Lung (tissue), 12 donors: ENCODE data around the gene ENO2. TPM values are rescaled to one million over a fixed set of nuclear protein-coding genes. Genes with fewer than 3 reads are reported as not detected.
A peak's percentile ranks its signal among the peaks of the same experiment; 100 is the strongest.

Experiments used
- ATAC-seq: fragments of 200-7000 bp; cut with Tn5 transposase; one replicate; pipeline ENCODE4 v1.9.1; 2020; ENCODE audit warnings: moderate number of reproducible peaks; ENCODE audit not compliant: insufficient read depth, low FRiP score
- DNase-seq, 3 donors: peaks; one replicate each; pipeline ENCODE4 v3.0.0-alpha.2; 2013 to 2017
- H3K27ac ChIP-seq, 2 donors: one replicate each; pipeline ENCODE4 v1.5.1; 2013; ENCODE audit warnings: mild to moderate bottlenecking in 2 of 2, moderate library complexity in 2 of 2, control low read depth in 1 of 2, inconsistent platforms in 1 of 2, low read depth in 1 of 2, low read length in 1 of 2
- H3K27me3 ChIP-seq, 3 donors: one replicate each; pipeline ENCODE4 v1.5.1; 2013; ENCODE audit warnings: low read length in 2 of 3; ENCODE audit not compliant: control insufficient read depth in 3 of 3, insufficient read depth in 3 of 3
- H3K36me3 ChIP-seq, 4 donors: one replicate each; pipeline ENCODE4 v1.5.1; 2013; ENCODE audit warnings: low read length in 4 of 4, mild to moderate bottlenecking in 1 of 4, moderate library complexity in 1 of 4; ENCODE audit not compliant: control insufficient read depth in 4 of 4, insufficient read depth in 4 of 4
- H3K4me1 ChIP-seq, 5 donors: one replicate each; pipeline ENCODE4 v1.5.1; 2013; ENCODE audit warnings: low read length in 5 of 5, mild to moderate bottlenecking in 2 of 5, moderate library complexity in 1 of 5; ENCODE audit not compliant: control insufficient read depth in 5 of 5, insufficient read depth in 5 of 5
- H3K4me3 ChIP-seq: one replicate; pipeline ENCODE4 v1.5.1; 2013; ENCODE audit warnings: mild to moderate bottlenecking, control low read depth, moderate library complexity
- H3K9ac ChIP-seq, 2 donors: one replicate each; pipeline ENCODE4 v1.5.1; 2013; ENCODE audit warnings: low read length in 2 of 2, control low read depth in 1 of 2; ENCODE audit not compliant: insufficient read depth in 1 of 2
- H3K9me3 ChIP-seq, 4 donors: one replicate each; pipeline ENCODE4 v1.5.1; 2013; ENCODE audit warnings: low read length in 3 of 4, mild to moderate bottlenecking in 1 of 4, moderate library complexity in 1 of 4; ENCODE audit not compliant: control insufficient read depth in 4 of 4, insufficient read depth in 3 of 4
- WGBS, 2 donors: extraction: QIAGEN DNeasy Blood & Tissue Kit; methylation state at CpG; one replicate each; pipeline ENCODE4 v1.1.7; 2013; 5-methylcytosine and 5-hydroxymethylcytosine counted together
- polyA plus RNA-seq, 2 donors: library from polyadenylated mRNA; stranded (reverse); fragments of 200-250 nt; gene quantifications; one replicate each; pipeline ENCODE4 v1.2.1, GENCODE V29; 2013
- total RNA-seq, 2 donors: library from RNA; depleted of rRNA in 1 of 2; stranded (reverse); fragments of >200 nt in 1 of 2; gene quantifications; one replicate each; pipeline ENCODE4 v1.2.1, GENCODE V29; 2014 to 2021
- TF ChIP-seq, protein P1 (sequence below): IDR thresholded peaks from 2 replicates; pipeline ENCODE4 v1.5.1; 2012; ENCODE audit warnings: mild to moderate bottlenecking; ENCODE audit errors: control extremely low read depth, extremely low read depth
- donor health status: control.
- donor health status: control.
- donor health status: Bipolar disorder and iron deficiency.
- donor health status: healthy.
- donor health status: DM: yes; HTN: yes; CAD: no.

Gene ENO2
- total and polyA plus RNA-seq, 4 donors: 14.4 to 41.9 (median 30.8) TPM

DNA sequence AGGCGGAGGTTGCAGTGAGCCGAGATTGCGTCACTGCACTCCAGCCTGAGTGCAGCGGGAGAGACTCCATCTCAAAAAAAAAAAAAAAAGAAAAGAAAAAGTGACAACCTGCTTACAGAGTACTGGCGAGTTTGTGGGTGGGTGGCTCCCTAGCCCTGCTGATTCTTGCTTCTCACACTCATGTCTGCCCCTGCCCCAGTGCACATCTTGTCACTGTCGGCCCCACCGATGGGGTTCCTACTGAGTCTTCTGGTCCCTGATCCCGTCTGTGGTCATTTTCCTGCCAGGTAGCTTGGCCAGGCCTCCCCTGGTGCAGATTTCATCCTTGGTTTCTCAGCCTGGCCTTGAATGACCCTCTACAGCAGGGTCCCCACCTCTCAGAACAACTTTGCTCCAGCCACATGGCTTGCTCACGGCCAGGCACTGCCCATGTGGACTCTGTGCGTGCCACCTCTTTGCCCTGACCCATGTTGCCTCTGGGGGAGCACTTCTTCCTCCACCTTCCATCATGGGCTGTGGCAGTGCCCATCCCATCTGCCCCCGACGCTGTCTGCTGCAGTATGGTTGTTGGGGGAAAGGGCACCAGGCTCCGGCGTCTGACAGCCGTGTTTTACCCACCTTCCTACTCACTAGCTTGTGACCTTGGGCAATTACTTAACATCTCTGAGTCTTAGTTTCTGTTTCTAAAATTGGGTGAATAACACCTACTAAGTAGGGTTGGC, 34.7 kb downstream of the ENO2 start:
- no peak overlapping the region for H3K4me3 ChIP-seq
- ATAC-seq (no peak), DNase-seq (no peak)
- TF ChIP-seq, protein P1, sequence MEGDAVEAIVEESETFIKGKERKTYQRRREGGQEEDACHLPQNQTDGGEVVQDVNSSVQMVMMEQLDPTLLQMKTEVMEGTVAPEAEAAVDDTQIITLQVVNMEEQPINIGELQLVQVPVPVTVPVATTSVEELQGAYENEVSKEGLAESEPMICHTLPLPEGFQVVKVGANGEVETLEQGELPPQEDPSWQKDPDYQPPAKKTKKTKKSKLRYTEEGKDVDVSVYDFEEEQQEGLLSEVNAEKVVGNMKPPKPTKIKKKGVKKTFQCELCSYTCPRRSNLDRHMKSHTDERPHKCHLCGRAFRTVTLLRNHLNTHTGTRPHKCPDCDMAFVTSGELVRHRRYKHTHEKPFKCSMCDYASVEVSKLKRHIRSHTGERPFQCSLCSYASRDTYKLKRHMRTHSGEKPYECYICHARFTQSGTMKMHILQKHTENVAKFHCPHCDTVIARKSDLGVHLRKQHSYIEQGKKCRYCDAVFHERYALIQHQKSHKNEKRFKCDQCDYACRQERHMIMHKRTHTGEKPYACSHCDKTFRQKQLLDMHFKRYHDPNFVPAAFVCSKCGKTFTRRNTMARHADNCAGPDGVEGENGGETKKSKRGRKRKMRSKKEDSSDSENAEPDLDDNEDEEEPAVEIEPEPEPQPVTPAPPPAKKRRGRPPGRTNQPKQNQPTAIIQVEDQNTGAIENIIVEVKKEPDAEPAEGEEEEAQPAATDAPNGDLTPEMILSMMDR: no peak
- H3K9ac ChIP-seq: no peak overlapping the region
- no peaks in the 10 kb centered on the region for H3K27me3 ChIP-seq
- peak overlapping the region in 1 of 2 donors; percentile 72 for H3K27ac ChIP-seq
- H3K36me3 ChIP-seq: peaks cover 0 to 9% (median 7%) of the 10 kb centered on the region in 4 donors
- H3K4me1 ChIP-seq: peaks cover 0 to 20% (median 10%) of the 10 kb centered on the region in 5 donors
- H3K9me3 ChIP-seq: no peaks in the 10 kb centered on the region
- WGBS, 2 donors: 60 to 63% methylated on average over 15 of the region's 15 CpGs

DNA sequence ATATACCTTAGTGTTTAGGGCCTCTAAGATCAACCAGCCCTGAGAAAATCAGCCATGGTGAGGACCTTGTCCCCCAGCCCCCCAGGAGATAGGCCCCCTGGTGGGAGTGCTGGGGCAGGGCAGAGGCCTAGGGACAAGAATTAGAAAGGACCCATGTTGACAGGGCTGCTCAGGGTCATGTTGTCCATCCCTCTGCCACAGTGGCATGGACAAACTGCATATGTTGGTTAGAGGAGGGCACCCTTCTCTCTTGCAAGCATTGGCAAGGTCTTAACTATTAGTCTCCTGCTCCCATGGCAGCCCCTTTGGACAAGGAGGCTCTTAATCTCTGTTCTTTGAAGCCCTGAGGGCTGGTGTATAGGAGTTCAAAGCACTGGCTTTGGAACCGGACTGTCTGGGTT, 36.0 kb downstream of the ENO2 start:
- no peaks in the 10 kb centered on the region for H3K9me3 ChIP-seq
- no peak for ATAC-seq
- 64 to 72% methylated on average over 1 of the region's 1 CpG for whole genome bisulfite sequencing, 2 donors
- H3K4me3 ChIP-seq: no peak overlapping the region
- H3K9ac ChIP-seq: no peak overlapping the region
- DNase-seq: no peak
- no peaks in the 10 kb centered on the region for H3K27me3 ChIP-seq
- H3K27ac ChIP-seq: peak overlapping the region in 1 of 2 donors; percentile 87
- TF ChIP-seq, protein P1: no peak
- H3K4me1 ChIP-seq: peaks cover 0 to 14% (median 2%) of the 10 kb centered on the region in 5 donors
- peaks cover 0 to 11% (median 7%) of the 10 kb centered on the region in 4 donors for H3K36me3 ChIP-seq

DNA sequence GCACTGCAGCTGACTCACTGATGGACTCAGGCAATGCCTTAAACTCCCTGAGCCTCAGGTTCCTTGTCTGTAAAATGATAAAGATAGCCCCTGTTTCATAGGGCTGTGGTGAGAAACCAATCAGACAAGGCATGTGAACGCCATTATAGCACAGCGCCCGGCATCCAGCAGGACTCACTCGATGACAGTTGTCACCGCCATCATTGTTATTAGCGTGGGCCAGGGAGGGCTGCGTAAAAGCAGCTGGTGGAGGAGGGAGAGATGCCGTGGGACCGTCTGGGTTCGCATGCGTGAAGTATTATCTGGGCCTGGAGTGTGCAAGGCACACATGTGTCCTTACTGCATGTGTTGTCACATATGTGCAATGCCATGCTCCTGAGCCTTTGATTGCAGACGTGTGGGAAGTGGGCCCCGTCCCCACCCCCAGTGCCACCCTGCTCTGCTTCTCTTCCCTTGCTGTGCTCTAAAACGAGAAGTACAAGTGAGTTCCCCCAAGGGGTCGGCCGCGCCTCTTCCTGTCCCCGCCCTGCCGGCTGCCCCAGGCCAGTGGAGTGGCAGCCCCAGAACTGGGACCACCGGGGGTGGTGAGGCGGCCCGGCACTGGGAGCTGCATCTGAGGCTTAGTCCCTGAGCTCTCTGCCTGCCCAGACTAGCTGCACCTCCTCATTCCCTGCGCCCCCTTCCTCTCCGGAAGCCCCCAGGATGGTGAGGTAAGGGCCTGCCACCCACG, 36.6 kb downstream of the ENO2 start, which contains the start of gene PTPN6:
Gene PTPN6 (plus strand): TSS at position 546 of the 730 bp plus-strand sequence. CDS start 157 bp downstream, at position 703.
- DNase-seq: no peak
- H3K4me3 ChIP-seq: peak within 1 kb of the TSS; percentile 40

More for the DNA sequence above, 36.6 kb downstream of the ENO2 start, which contains the start of gene PTPN6:
- Histone ChIP-seq H3K27me3 (no peaks in the 10 kb centered on the region), H3K9ac (no peak within 1 kb of the TSS), H3K9me3 (no peaks in the 10 kb centered on the region), H3K4me1 (peaks cover 0 to 8% (median 0%) of the 10 kb centered on the region in 5 donors), H3K36me3 (peaks cover 0 to 7% (median 1%) of the 10 kb centered on the region in 4 donors), H3K27ac (peak within 1 kb of the TSS in 1 of 2 donors; percentile 87)
- peak; percentile 34 for ATAC-seq
- TF ChIP-seq, protein P1: no peak
- 30 to 59% methylated on average over 24 to 25 of the region's 25 CpGs for WGBS, 2 donors
